DOHH2 (cell line): ENCODE measurements around the gene CD19.

Source experiments
- EZH2phosphoT487 ChIP-seq: fragments of 200-600 bp; sonication (generic); IDR thresholded peaks from 2 replicates; pipeline ENCODE4 v1.6.1; 2017; ENCODE audit warnings: borderline replicate concordance, mild to moderate bottlenecking, antibody characterized with exemption, low read length, moderate library complexity, mixed read lengths
- TF ChIP-seq, protein P1 (sequence below): fragments of 200-600 bp; sonication (generic); IDR thresholded peaks from one replicate; pipeline ENCODE4 v1.5.1; 2014; ENCODE audit warnings: antibody characterized with exemption, mild to moderate bottlenecking, low read depth, low read length; ENCODE audit not compliant: poor library complexity, severe bottlenecking

DNA sequence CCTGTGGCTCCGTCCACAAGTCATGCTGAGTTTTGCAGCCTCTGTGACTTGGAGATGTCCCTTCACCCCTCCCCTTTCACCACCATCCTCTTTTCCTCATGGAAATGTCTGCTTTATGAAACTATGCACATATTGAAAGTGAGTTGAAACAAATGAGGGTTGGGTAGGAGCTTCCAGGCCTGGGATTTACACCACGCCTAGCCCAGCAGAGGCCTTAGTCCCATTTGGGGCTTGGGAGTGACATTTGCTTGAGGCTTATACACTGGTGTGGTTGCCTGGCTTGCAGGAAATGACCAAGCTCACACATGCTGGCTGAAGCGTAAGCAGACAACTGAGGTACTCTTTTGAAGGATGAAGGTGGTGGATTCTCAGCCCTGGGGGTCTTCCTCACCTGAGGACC, 32.3 kb downstream of the CD19 start:
- TF ChIP-seq, protein P1, sequence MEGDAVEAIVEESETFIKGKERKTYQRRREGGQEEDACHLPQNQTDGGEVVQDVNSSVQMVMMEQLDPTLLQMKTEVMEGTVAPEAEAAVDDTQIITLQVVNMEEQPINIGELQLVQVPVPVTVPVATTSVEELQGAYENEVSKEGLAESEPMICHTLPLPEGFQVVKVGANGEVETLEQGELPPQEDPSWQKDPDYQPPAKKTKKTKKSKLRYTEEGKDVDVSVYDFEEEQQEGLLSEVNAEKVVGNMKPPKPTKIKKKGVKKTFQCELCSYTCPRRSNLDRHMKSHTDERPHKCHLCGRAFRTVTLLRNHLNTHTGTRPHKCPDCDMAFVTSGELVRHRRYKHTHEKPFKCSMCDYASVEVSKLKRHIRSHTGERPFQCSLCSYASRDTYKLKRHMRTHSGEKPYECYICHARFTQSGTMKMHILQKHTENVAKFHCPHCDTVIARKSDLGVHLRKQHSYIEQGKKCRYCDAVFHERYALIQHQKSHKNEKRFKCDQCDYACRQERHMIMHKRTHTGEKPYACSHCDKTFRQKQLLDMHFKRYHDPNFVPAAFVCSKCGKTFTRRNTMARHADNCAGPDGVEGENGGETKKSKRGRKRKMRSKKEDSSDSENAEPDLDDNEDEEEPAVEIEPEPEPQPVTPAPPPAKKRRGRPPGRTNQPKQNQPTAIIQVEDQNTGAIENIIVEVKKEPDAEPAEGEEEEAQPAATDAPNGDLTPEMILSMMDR, result no peak
- TF ChIP-seq EZH2phosphoT487, result no peak
